NCI-H2171 (cell line): ENCODE results near the gene FAM227A.
"Not testable (repeated sequence)": the region's sequence is repeated elsewhere in the genome, so short reads cannot be mapped to it uniquely, and the experiment has no call there.

Experiments
- DNase-seq: peaks from one replicate; lab custom pipeline; 2025; lab: John Stamatoyannopoulos, UW

The FAM227A gene

GRCh38 chr22:38611559-38611958 is 44.6 kb downstream of the FAM227A start:
- no peak for DNase-seq

GRCh38 chr22:38610234-38610633 is 46.0 kb downstream of the FAM227A start:
- no peak for DNase-seq

GRCh38 chr22:38608992-38609750 is 47.0 kb downstream of the FAM227A start:
- peak; percentile 49 for DNase-seq

GRCh38 chr22:38607680-38608079 is 48.5 kb downstream of the FAM227A start:
- DNase-seq = no peak

DNA sequence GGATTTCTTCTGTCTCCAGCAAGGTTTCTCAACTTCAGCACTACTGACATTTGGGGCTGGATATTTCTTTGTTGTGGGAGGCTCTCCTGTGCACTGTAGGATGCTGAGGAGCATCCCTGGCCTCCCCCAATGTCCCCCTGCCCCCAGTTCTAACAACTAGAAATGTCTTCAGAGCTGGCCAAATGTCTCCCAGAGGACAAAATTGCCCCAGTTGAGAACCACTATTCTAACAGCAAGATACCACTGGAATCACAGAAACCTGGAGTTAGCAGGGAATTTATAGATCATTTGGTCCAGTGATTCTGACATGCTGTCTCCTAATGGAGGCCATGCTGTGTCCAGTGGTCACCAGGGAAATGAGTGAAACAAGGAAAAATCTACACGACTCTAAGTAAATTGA is 54.0 kb downstream of the FAM227A start:
- DNase-seq = no peak

DNA sequence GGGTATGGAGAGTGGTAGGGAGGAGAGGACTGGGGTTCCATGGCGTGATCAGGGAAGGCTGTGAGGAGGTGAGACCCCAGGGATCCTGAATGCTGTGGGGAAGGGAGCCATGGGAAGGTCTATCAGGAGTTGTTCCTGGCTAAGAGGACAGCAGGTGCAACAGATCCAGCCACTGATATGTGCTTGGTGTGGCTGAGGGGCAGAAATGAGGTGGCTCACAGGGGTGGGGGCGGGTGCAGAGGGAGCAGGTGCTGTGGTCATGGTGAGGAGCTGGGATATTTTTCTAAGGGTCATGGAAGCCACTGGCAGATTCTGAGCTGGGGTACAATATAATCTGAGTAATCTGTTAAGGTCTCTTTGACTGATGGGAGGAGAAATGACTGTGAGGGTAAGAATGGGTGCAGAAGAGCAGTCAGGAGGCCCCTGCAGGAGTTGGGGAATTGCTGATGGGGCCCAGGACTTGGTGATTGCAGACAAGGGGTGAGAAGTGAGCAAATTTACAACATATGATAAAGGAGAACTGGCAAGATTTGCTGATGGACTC is 54.9 kb downstream of the FAM227A start:
- no peak for DNase-seq

DNA sequence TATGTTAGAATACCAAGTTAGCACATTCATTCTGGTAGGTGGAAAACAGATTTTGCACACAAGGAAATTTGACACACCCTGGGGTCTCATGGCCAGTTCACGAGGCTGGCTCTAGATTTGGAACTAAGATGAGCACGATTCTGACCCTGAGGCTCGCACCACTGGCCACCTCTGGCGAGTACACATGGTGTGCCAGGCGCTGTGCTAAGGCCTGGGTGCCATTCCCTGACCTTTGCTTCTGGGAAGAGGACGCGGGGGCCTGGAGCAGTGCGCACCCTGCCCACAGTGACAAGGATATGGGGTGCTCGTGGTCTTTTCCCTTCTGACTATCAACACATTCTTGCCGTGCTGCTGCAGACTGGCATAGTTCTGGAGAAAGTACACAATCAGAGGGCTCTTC is 56.7 kb downstream of the FAM227A start:
- no peak for DNase-seq

DNA sequence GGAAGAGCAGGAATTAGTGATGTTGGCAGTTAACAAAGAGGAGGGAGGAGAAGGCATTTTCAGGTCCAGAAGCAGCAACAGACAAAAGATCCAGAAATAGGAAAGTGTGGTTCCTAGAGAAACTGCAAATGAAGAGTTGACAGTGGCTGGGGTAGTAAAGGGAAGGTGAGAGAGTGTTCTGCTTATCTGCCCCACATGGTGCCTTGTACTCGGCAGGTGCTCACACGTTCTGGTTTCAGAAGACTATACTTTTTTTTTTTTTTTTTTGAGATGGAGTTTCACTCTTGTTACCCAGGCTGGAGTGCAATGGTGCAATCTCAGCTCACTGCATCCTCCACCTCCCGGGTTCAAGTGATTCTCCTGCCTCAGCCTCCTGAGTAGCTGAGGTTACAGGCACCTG is 73.3 kb downstream of the FAM227A start:
- not testable (repeated sequence) for DNase-seq

- no peak for DNase-seq
These were observed 77.7 kb downstream of the FAM227A start for GRCh38 chr22:38578505-38578904.

GRCh38 chr22:38572065-38572464 is 84.1 kb downstream of the FAM227A start:
- no peak for DNase-seq

- peak; percentile 22 for DNase-seq
These were observed 85.3 kb downstream of the FAM227A start for GRCh38 chr22:38570779-38571364.

DNA sequence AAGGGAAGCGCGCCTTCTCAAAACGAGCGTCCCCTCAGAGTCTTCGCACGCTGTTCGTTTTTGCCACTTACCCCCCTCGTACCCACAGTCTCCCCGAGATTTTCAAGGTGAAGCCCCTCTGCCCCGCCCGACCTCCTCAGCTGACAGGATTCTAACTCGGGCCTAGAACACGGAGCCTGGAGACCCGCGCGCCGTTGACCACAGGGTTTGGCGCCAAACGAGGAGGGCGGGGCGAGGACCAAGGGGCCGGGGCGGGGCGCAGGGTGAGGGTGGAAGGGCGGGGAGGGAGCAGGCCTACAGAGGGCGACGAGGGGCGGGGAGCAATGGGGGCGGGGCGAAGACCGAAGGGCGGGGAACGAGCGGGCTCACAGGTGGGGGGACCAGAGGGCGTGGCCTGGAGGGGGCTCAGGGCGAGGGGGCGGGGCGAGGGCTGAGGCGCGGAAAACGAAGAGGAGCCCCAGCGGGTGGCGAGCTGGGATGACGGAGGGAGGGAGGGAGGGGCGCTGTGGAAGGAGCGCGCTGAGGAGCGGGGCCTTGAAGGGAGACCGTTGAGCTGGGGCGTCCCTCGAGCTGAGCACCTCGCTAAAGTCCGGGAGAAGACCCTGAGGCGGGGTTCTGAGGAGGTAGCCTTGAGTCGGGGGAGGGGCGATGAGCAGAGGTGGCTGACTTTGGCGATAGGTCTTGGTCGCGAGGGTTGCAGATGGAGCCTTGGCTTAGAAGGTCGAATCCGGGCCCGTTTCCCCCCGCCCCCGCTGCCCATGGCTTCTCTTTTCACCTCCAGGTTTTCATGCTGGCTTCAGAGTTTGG is 86.0 kb downstream of the FAM227A start, which contains the start of gene DMC1:
DMC1 (minus strand) TSS at position 212 of the 807 bp plus-strand sequence. CDS start 1,927 bp downstream, outside the sequence.
- peak; percentile 92 for DNase-seq

DNA sequence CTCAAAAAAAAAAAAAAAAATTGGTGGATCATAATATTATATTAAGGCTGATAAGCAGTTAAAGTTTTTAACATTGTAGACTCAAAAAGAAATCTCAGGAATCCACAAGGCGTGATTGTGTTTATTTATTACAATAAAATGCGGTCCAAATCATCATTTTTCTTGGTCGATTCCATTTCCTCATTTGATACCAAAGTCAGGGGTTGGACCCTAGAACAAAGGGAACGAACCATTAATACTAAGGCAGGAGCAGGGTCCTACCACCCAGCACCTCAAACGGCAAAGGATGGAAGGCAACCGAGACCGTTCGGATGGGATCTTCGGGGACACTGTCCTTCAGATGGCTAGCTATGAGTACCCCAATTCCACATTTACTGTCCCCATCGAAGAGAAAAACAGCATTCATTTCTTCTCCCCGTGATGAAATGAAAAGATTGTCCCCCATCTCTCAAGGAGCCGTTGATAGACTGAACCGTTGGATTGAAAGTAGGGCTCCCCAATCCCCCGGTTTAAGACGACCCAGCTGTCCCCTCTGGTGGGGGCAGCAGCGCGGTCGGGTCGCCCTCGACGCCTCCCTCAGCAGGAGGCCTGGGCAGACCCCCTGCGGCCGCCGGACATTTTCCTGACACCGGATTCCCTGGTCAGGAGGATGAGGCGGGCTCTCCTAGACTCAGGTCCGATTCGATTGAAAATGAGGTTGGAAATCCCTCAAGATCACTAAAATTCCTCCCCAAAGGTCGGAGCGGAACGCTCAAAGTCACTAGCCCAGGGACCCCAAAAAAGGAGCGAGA is 86.8 kb downstream of the FAM227A start:
- DNase-seq = no peak

DNA sequence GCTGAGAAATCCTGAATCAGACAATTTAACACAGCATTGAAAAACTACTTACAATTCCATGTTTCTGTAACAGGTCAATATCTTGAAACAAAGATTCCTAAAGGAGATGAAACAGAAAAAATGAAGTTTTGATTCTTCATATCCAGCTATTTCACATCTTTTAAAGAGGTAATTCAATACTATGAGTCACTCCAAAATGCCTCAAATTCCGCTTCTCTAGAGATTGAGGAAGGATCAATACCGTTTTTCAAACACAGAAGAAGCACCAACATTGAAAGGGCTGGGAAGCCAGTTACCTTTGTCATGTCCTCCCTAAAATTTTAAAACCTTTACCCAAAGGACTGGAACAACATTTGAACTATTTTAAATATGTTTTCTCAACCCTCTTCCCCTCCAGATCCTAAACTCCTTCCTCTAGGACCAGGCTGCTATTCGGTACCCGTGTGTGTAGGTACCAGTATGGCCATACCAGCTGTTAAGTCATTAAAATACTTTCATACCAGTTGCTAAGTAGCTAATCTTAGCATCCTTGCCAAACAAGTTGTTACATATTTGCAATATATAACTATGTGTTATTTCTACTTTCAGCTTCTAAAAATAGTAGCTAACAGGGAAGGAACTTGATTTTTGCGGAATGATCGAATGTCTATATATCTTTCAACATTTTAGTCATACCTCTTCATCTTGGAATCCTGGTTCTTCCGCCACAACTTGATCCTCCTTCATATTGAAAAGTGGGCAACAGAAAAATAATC is 88.5 kb downstream of the FAM227A start:
- DNase-seq = no peak

- no peak for DNase-seq
These were observed 89.3 kb downstream of the FAM227A start for GRCh38 chr22:38566726-38567504.

DNA sequence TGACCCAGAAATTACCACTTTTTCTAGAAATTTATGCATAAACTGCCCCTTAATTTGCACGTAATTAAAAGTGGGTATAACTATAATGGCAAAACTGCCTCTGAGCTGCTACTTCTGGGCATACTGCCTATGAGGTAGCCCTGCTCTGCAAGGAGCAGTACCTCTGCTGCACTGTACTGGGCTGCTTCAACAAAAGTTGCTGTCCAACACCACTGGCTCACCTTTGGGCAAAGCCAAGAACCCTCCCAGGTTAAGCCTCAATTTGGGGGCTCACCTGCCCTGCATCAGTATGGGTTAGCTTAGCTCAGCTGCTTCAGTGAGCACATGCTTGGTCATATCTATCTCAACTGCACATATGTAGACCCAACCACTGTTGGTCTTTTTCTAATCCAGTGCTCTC is 90.8 kb downstream of the FAM227A start:
- no peak for DNase-seq

DNA sequence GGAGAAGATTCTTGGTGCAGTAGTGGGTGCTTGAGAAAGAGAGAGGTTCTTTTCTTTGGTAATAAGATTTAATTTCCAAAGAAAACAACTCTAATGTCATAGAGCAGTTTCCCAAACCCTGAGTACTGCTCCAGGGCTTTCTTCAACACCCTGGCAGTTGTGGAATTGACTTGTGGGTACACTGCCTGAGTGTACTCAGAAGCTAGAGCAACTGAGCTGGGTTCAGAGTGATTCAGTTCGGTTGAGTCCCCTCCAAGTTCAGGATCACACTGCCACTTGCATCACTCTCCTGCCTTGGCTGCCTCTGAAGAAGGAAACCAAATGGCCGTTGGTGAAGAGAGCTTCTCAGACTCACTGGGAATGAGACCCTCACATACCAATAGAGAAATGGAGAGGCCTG is 91.5 kb downstream of the FAM227A start:
- DNase-seq = no peak

GRCh38 chr22:38554281-38554680 is 101.9 kb downstream of the FAM227A start:
- no peak for DNase-seq

- DNase-seq = no peak
These were observed 106.9 kb downstream of the FAM227A start for GRCh38 chr22:38549101-38549894.
